COLO829 (cell line): ENCODE results near the gene MPG.

Experiments used
- DNase-seq: peaks from one replicate; pipeline ENCODE4 v3.0.0; 2012; ENCODE audit warnings: low spot score

MPG gene

GRCh38 chr16:66309-67182 is 11.5 kb upstream of the MPG start:
- no peak for DNase-seq

DNA sequence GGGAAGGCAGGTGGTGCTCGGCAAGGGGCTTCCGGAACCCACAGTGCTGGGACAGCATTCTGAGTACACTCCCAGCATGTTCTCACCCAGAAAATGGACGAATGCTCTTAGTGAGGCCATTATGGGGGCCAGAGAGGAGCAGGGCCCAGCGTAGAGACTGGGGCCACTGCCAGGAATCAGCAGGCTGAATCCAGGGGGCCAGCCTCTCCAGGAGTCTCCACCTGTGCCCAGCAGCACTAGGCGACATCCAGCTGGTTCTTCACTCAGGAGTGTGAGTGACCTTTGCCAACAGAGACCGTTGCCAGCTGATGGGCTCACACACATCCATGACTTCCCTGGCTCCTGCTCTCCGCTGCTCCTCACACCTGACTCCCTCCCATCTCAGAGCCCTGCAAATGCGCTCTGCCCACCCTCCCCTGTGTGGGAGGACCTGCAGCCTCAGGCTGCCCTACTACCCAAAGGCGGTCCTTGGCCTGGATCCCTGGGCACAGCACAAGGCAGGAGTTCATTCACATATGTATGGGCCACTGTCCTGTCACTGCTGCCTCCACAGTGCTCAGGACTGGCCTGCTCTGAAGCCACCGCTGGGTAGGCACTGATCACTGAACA is 10.7 kb upstream of the MPG start:
- no peak for DNase-seq

DNA sequence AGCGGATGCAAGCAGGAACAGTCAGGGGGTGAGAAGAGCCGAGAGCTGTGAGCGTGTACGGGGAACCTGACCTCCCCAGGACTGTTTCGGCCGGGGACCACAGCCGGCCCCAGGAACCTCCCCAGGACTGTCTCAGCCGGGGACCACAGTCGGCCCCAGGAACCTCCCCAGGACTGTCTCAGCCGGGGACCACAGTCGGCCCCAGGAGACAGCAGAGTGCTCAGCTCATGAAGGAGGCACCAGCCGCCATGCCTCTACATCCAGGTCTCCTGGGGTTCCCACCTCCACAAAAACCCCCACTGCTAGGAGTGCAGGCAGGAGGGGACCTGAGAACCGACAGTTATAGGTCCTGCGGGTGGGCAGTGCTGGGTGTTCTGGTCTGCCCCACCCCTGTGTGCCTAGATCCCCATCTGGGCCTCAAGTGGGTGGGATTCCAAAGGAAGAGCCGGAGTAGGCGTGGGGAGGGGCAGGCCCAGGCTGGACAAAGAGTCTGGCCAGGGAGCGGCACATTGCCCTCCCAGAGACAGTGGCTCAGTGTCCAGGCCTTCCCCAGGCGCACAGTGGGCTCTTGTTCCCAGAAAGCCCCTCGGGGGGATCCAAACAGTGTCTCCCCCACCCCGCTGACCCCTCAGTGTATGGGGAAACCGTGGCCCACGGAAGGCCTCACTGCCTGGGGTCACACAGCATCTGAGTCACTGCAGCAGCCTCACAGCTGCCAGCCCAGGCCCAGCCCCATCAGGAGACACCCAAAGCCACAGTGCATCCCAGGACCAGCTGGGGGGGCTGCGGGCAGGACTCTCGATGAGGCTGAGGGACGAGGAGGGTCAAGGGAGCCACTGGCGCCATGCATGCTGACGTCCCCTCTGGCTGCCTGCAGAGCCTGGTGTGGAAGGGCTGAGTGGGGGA is 9.9 kb upstream of the MPG start:
- DNase-seq: peak; percentile 76

- no peak for DNase-seq
Measured at GRCh38 chr16:69181-69580, 8.8 kb upstream of the MPG start.

DNA sequence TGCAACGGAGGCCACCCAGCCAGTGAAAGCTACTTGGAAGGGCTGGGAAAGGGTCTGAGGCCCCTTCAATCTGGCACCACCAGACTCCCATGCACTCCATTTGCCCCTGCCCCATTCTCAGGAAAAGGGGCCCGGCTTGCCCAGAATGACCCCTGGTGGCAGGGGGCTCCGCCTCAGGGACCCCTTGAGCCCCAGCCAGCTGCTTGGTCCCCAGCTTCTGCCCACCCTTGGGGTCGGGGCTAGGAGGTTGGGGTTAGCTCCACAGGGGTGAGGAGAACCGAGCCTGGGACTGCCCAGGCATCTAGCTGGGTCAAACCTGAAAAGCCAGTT is 6.8 kb upstream of the MPG start:
- no peak for DNase-seq

- DNase-seq: peak; percentile 89
Measured at GRCh38 chr16:71540-72401, 6.3 kb upstream of the MPG start.

DNA sequence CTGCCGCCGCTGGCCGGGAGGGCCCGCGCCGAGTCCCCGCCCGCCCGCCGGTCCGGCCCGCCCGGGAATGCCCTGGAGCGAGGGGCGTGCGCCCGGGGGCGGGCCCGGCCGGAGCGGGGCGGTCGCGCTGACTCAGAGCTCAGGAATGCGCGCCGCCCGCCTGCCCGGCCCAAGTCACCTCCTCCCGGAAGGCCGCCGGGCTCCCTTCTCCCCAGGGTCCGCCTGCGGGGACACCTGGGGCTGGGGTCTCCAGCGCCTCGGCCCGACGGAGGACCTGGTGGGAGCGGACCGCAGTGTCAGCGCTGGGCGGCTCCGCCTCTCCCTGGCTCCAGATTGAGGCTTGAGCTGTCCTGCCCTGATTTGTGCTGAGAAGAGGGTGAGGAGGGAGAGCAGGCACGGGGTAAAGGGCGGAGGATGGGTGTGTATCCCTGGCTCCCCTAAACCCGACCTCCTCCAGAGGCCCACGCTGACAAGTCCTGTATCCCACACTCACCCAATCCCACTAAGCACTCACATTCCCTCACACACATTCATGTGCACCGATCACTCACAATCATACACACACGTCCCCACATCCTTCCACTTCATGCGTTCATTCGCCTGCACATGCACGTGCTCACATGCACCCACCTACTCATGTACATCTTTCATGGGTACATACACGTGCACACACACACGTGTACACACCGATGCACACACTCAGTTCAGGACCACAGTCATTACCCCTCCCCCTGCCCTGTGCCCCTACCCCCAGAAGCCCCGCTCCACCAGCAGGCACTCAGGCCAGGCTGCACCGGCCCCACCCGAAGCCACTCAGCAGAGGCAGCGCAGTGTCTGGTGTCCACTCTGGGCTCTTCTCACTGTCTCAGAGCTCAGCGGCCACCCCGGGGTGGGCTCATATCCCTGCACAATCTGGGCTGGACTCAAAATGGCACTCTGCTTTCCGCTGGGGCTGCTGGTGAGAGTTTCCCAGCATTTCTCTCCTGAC is 5.2 kb upstream of the MPG start, which contains the start of gene RHBDF1:
Gene RHBDF1, minus strand, starts transcription at position 71 of the 988 bp plus-strand sequence. CDS start 7,616 bp downstream, outside the sequence.
- peak; percentile 59 for DNase-seq

- DNase-seq: no peak
Measured at GRCh38 chr16:74051-74746, 3.8 kb upstream of the MPG start.

DNA sequence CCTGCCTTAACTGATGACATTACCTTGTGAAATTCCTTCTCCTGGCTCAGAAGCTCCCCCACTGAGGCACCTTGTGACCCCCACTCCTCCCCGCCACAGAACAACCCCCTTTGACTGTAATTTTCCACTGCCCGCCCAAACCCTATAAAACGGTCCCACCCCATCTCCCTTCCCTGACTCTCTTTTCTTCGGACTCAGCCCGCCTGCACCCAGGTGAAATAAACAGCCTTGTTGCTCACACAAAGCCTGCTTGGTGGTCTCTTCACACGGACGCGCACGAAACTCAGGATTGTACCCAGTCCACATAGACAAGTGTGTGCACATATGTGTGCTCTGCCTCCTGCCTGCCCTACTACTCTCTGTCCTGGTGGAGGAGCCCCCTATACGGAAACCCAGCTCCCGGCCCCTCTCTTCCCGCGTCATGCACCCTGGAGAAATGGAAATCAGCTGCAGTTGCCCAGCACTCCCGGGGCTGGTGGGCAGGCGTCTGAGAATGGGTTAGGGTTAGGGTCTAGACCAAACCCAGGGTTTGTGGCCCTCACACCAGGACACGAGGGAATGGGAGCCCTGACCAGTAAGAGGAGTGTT is 3.2 kb upstream of the MPG start:
- DNase-seq: no peak

GRCh38 chr16:75580-76501 is 2.2 kb upstream of the MPG start:
- DNase-seq: no peak

DNA sequence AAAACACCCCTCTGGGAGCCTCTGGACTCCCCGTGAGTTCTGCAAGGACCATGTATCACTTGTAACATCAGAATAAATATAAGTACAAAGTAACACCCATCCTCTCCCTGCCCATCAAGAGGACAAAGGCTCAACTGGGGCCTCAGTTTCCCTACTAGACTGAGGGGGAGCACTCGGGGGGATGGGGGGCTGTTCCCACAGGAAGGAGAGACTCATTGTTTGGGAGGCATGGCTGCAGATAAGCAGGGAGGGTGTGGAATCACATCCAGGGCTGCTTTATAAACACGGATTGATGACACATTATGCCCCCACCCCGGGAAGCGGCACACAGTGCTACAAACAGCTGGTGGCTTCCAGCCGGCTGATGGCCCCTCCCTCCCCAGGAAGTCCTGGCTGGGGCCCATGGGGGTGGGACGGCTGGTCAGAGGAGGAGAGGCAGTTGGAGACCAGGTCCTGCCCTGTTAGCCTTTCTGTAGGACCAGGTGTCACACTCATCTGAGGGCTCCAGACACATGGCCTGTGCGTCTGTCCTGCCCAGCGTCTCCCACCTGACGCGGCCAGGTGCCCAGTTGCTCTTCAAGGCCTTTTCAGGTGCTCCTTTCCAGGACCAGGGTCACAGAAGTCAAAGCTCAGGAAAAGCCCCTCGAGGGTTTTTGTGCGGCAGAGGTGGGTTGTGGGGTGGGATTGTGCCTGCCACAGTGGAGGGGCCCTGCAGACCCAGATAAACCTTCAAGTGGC is 1.3 kb upstream of the MPG start:
- DNase-seq: peak; percentile 62

DNA sequence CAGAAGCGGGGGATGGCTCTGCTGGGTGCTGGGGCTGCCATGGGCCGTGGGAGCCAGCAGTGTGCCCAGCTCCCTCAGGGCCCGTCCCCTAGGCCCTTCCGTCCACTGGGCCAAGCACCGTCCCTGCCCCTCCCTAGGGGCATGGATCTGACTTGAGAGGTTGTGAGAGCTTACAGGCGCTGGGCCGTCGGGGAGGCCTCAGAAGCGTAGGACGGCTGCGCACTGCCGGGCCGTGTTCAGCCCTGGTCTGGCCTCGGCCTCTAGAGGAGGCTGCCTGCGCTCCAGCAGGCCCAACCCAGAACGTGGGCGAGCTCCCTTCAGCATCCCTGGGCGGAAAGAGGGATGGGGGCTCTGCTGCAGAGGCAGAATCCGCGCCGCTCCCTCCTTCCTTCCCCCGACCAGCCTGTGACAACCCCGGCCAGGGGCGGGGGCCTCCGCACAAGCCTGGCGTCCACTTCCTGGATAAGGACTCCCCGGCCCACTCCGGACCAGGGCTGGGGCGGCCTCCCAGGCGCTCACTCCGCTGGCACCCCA is 685 bp upstream of the MPG start:
- DNase-seq: peak; percentile 45

DNA sequence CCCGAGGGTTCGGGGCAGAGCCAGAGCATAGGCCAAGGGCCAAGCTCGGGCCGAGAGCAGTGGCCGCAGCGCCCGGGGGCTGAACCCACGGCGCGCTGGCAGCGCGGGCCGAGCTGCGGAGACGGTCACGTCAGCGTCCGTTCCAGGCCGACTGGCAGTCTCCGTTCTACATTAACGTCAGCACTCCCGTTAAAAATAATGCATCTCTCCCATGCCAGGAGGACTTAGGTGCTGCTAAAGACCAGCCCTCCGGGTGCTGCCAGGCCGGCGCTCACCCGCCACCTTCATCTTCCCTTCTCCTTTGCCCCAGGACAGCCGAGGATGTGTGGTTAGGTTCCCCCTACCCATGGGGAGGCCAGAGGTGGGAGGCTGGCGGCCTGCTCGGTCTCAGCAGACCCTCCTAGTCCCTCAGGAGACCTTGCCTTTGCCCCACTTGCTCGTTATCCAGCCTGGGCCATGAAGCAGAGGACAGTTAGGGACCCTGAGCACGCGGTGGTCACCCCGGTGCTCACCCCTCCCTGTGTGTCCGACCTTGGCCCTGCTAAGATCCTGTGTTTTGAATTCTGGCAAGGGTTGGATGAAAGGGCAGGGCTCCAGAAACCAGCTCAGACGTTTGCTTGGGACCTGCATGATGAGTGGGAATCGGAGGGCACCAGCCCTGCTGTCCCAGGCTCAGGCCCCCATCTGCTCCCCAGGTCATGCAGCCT is 572 bp downstream of the MPG start:
- DNase-seq: no peak

DNA sequence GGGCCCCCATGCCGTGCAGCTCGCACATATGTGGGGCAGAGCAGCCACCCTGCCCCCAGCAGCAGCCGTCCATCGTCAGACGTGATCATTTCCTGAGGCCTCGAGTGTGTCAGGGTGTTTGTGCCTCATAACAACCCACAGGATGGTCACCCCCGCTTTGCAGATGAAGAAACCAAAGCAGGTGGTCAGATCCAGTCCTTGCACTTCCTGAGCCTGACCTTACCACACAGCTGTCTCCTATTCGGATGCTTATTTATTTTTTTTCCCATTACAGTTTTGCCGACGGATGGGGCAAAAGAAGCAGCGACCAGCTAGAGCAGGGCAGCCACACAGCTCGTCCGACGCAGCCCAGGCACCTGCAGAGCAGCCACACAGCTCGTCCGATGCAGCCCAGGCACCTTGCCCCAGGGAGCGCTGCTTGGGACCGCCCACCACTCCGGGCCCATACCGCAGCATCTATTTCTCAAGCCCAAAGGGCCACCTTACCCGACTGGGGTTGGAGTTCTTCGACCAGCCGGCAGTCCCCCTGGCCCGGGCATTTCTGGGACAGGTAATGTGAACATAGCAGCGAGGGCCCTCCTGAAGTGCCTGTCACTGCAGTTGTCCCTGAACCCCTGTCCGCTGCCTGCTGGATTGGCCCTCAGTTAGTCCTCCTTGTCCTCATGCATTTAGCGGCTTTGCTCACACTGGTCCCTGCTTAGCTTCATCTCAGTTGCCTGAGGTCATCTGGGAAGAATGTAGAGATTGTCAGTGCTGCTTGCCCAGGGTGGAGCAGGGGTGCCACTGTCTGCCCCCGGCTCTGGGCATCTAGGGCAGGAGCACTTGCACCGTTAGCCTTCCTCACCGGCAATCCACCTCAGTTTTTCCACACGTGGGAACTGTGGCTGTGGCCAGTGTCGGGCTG is 1.4 kb downstream of the MPG start:
- no peak for DNase-seq

DNA sequence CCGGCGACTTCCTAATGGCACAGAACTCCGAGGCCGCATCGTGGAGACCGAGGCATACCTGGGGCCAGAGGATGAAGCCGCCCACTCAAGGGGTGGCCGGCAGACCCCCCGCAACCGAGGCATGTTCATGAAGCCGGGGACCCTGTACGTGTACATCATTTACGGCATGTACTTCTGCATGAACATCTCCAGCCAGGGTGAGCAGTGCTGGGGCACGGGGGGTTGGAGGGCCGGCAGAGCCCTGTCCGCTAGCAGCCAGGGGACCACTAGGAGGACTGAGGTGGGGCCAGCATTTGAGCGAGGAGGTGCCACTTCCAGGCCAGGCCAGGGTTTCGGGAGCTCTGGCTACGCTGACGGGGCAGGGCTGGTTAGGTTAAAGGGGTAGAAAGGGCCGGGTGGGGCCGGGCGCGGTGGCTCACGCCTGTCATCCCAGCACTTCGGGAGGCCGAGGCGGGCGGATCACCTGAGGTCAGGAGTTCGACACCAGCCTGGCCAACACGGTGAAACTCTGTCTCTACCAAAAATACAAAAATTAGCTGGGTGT is 5.1 kb downstream of the MPG start:
- DNase-seq: no peak
